ENCODE results near the gene FAM43A. TPM values are rescaled to one million over a fixed set of nuclear protein-coding genes. Genes with fewer than 3 reads are reported as not detected.

FAM43A gene
- total and polyA plus RNA-seq, 9 of the 15 experiments (the other 6 are each of a cell fraction or from before 2014, with no cell fraction given), result 0.03 to 1.2 (median 0.21) TPM

- no peak for TF ChIP-seq ZNF263 (CRISPR knock-in tag; IDR thresholded peaks at IDR 0.05; ENCODE audit: borderline replicate concordance)
- TF ChIP-seq TBP (optimal IDR thresholded peaks at IDR 0.05; ENCODE audit: low read depth, low read length), result peak; percentile 51
- no peak; the same call in 1 of the 2 replicates for TF ChIP-seq BMI1 (IDR thresholded peaks at IDR 0.05; ENCODE audit: low read length)
- no peak for TF ChIP-seq ZSCAN32 (CRISPR knock-in tag; IDR thresholded peaks at IDR 0.05)
- no peak for TF ChIP-seq POLR2AphosphoS2 (IDR thresholded peaks at IDR 0.05; ENCODE audit: low read length)
- no peak; the same call in 1 of the 2 replicates for TF ChIP-seq TAL1 (IDR thresholded peaks at IDR 0.05)
- no peak for TF ChIP-seq ZNF347 (CRISPR knock-in tag; IDR thresholded peaks at IDR 0.05; ENCODE audit: low read depth)
- peak in 1 of 2 experiments; percentile 56; a peak in 1 of 4 replicates for TF ChIP-seq TBL1XR1 (IDR thresholded peaks at IDR 0.05; ENCODE audit: low read length in 2 of 2)
- no peak for TF ChIP-seq NCOA2 (IDR thresholded peaks at IDR 0.05; ENCODE audit: partially characterized antibody in 2 of 2)
- TF ChIP-seq PPARD (CRISPR knock-in tag; IDR thresholded peaks at IDR 0.05), result no peak
- peak; percentile 77; the same call in 1 of the 2 replicates for TF ChIP-seq RNF2 (IDR thresholded peaks at IDR 0.05)
- peak in 1 of 2 experiments; percentile 65; a peak in 1 of 4 replicates for TF ChIP-seq KDM4B (IDR thresholded peaks at IDR 0.05; ENCODE audit: borderline replicate concordance in 2 of 2, low read depth in 1 of 2)
- TF ChIP-seq EWSR1 (IDR thresholded peaks at IDR 0.05; ENCODE audit: borderline replicate concordance, low read depth, partially characterized antibody), result no peak
- peak; percentile 61 for TF ChIP-seq KDM5B (IDR thresholded peaks at IDR 0.05; ENCODE audit: insufficient replicate concordance, low read depth, low read length)
- TF ChIP-seq, protein P1, sequence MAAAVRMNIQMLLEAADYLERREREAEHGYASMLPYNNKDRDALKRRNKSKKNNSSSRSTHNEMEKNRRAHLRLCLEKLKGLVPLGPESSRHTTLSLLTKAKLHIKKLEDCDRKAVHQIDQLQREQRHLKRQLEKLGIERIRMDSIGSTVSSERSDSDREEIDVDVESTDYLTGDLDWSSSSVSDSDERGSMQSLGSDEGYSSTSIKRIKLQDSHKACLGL (CRISPR knock-in tag; IDR thresholded peaks at IDR 0.05; ENCODE audit: borderline replicate concordance, poor library complexity, severe bottlenecking), result peak; percentile 43
- no peak for TF ChIP-seq FOXA1 (IDR thresholded peaks at IDR 0.05; ENCODE audit: borderline replicate concordance)
- TF ChIP-seq ERF (CRISPR knock-in tag; IDR thresholded peaks at IDR 0.05), result 0 out of 2 replicates have a peak, but pooled peaks have one; percentile 30
- TF ChIP-seq, protein P2, sequence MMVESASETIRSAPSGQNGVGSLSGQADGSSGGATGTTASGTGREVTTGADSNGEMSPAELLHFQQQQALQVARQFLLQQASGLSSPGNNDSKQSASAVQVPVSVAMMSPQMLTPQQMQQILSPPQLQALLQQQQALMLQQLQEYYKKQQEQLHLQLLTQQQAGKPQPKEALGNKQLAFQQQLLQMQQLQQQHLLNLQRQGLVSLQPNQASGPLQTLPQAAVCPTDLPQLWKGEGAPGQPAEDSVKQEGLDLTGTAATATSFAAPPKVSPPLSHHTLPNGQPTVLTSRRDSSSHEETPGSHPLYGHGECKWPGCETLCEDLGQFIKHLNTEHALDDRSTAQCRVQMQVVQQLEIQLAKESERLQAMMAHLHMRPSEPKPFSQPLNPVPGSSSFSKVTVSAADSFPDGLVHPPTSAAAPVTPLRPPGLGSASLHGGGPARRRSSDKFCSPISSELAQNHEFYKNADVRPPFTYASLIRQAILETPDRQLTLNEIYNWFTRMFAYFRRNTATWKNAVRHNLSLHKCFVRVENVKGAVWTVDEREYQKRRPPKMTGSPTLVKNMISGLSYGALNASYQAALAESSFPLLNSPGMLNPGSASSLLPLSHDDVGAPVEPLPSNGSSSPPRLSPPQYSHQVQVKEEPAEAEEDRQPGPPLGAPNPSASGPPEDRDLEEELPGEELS (CRISPR knock-in tag; IDR thresholded peaks at IDR 0.05; ENCODE audit: borderline replicate concordance), result no peak
- no peak for TF ChIP-seq THAP7 (CRISPR knock-in tag; IDR thresholded peaks at IDR 0.05)
- no peak for TF ChIP-seq BRF2 (IDR thresholded peaks at IDR 0.05; ENCODE audit: borderline replicate concordance, insufficient read depth, insufficient read length)
- TF ChIP-seq RUNX1 (IDR thresholded peaks at IDR 0.05; ENCODE audit: low read depth), result no peak
- no peak for TF ChIP-seq POU5F1 (IDR thresholded peaks at IDR 0.05; ENCODE audit: borderline replicate concordance, low read depth, low read length, partially characterized antibody)
These were observed 13.5 kb upstream of the FAM43A start, which contains the start of gene LSG1 (continued) for GRCh38 chr3:194671900-194672808.

All from K562 (cell line).